ENCODE results near the gene VAV3. TPM values are rescaled to one million over a fixed set of nuclear protein-coding genes. Genes with fewer than 3 reads are reported as not detected.

VAV3 gene
- total RNA-seq, 2 donors from 2014 or later, result 7.3 to 7.9 TPM

DNA sequence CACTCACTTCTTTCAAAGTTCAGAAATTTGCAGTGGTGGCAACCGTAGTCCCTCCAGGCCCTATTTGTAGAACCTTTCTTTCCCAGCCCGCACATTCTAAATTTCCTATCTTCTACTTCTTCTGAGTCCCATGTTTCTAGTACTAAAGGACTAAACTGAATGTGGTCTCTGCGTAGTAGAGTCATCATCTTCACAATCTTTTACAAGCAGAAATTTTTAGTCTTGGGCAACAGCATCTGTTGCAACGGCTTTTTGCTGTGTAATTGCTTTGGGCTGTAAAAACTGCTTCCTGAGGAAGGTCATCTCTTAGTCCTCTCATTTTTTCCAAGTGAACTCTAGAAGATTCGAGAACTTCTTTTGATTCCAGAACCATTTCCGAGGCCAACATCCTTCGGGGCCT, 23.9 kb downstream of the VAV3 start:
- DNase-seq (ENCODE audit: low spot score), result no peak
- intact Hi-C loops (cut with DNase I), result no loop called here

GRCh38 chr1:107940701-107941100, 24.3 kb downstream of the VAV3 start:
- no peak for DNase-seq (ENCODE audit: low spot score)
- intact Hi-C loops (cut with DNase I), result no loop called here

GRCh38 chr1:107940017-107940577, 24.9 kb downstream of the VAV3 start:
- intact Hi-C loops (cut with DNase I), result no loop called here
- DNase-seq (ENCODE audit: low spot score), result no peak

GRCh38 chr1:107939256-107939655, 25.7 kb downstream of the VAV3 start:
- intact Hi-C loops (cut with DNase I), result no loop called here
- DNase-seq (ENCODE audit: low spot score), result no peak

GRCh38 chr1:107936498-107937481, 28.2 kb downstream of the VAV3 start:
- intact Hi-C loops (cut with DNase I), result no loop called here
- no peak for DNase-seq (ENCODE audit: low spot score)

DNA sequence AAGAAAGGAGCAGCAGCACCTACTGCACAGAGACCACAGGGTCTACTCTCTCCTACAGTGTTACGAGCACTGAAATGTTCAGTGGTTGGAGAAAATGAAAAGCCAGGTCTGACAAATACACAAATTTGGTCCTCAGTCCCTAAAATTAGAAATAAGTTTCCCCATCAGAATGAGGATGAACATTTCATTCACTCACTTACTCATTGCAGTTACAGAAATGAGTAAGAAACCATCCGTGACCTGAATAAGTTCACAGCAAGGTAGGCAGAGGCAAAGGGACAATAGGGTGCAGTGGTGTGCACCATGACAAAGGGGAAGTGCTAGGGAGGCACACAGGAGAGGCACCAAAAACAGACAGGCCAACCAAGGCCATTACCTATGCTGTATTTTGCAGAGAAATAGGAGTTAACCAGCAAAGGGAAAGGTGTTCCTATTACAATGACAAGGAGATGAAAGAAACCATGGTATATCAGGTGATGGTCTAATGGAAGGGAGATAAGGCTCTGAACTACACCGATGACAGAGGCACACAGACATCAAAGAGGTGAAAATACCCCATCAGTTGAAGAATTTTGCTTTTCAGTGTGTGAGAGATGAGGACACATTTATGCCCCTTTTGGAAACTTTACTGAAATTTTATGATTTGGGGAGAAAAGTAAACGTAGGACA, 29.4 kb downstream of the VAV3 start:
- intact Hi-C loops (cut with DNase I), result no loop called here
- DNase-seq (ENCODE audit: low spot score), result no peak

- intact Hi-C loops (cut with DNase I), result no loop called here
- DNase-seq (ENCODE audit: low spot score), result no peak
Observed at GRCh38 chr1:107934578-107934977, 30.4 kb downstream of the VAV3 start.

DNA sequence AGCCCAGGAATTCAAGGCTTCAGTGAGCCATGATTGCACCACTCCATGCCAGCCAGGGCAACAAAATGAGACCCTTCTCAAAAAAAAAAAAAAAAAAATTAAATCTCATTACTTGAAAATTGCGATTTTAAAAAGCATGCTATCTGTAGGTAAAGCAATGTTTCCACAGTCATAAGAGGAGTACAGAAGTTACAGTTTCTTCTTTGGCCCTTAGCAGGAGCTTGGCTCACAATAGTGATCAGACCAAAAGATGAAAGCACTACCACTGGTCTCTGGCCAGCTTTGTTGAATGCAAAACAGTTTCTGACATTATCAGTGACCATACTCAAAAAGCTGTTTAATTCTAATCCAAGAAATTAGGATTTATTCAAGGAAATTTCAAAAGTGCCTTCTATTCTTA, 31.2 kb downstream of the VAV3 start:
- intact Hi-C loops (cut with DNase I), result no loop called here
- DNase-seq (ENCODE audit: low spot score), result no peak

GRCh38 chr1:107930292-107930691, 34.7 kb downstream of the VAV3 start:
- intact Hi-C loops (cut with DNase I), result no loop called here
- DNase-seq (ENCODE audit: low spot score), result no peak

DNA sequence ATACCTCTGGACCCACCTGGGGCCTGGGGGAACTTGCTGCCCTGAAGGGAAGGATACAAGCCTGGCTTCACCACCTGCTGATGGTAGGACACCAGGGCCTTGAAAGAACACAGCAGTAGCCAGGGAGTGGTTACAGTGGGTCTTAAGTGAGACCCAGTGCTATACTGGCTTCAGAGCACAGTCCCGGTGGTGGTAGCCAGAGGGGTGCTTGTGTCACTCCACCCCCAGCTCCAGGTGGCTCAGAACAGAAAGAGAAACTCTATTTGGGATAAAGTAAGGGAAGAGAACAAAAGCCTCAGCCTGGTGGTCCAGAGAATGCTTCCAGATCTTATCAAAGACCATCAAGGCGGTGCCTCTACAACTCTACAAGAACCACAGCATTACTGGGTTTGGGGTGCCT, 37.2 kb downstream of the VAV3 start:
- intact Hi-C loops (cut with DNase I), result no loop called here
- DNase-seq (ENCODE audit: low spot score), result no peak

DNA sequence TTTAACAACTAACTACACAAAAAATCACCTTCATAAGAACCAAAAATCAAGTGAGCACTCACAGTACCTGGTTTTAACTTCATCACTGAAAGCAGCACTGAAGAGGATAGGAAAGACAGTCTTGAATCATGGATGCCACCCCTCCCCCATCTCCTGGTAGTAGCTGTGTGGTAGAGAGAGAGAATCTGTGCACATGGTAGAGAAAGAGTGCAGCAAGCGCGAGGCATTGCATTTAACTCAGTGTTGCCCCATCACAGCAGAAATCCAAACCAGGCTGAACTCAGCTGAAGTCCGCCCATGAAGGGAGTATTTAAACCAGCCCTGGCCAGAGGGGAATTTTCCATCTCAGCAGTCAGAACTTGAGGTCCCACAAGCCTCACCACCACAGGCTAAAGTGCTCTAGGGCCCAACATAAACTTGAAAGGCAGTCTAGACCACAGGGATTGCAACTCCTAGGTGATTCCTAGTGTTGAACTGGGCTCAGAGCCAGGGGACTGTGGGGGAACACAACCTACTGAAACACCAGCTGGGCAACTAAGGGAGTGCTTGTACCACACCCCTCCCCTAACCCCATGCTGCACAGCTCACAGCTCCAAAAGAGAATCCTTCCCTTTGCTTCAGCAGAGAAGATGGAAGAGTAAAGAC, 38.4 kb downstream of the VAV3 start:
- no peak for DNase-seq (ENCODE audit: low spot score)
- intact Hi-C loops (cut with DNase I), result no loop called here

GRCh38 chr1:107925565-107925964, 39.4 kb downstream of the VAV3 start:
- intact Hi-C loops (cut with DNase I), result no loop called here
- no peak for DNase-seq (ENCODE audit: low spot score)

GRCh38 chr1:107920999-107921398, 44.0 kb downstream of the VAV3 start:
- no peak for DNase-seq (ENCODE audit: low spot score)
- intact Hi-C loops (cut with DNase I), result no loop called here

DNA sequence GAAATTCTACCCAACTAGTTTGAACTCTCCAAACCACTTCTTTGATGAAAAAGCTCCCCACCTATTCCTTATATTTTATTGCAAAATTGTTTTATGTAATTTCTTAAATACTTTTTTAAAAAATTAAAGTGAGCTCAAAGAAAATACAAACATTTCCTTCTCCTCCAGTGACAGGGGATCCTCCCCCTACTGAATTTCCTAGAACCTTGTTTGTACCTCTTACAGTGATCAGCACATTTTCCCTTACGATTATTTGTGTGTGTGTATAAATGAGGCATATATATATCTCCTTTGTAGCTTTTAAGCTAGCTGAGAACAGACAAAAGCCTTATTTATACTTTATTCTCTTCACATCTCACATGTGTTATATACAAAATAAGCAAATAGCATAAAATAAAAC, 44.4 kb downstream of the VAV3 start:
- intact Hi-C loops (cut with DNase I), result no loop called here
- no peak for DNase-seq (ENCODE audit: low spot score)

- DNase-seq (ENCODE audit: low spot score), result no peak
- intact Hi-C loops (cut with DNase I), result no loop called here
Observed at GRCh38 chr1:107919953-107920352, 45.0 kb downstream of the VAV3 start.

DNA sequence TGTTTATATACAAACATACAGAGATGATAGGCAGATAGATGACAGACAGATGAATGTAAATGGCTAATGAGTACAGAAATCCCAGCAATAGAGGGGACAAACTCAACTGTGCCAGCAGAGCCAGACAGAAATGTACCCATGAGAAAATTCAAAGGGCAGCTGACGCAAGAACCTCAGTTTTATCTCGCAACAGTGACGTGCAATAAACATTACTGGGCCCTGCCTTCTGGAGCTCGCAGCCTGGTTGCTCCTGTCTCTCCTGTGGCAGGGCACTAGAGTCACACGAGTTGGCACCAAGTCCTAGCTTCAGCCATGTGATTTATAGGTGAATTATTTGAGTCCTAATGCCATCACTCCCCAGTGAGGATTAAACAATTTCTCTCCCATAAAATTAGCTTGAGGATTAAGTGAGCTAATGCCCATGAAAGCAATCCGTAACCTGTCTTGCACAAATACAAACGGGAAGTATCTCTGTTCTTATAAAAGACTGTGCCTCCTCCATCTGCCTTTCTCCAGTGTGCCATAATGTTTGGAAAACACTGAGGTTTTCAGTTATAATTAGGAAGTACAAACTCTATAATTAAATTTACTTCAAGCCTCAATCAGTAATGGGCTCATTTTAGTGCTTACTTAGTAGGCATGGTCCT, 50.7 kb downstream of the VAV3 start:
- DNase-seq (ENCODE audit: low spot score), result no peak
- intact Hi-C loops (cut with DNase I), result no loop called here

- intact Hi-C loops (cut with DNase I), result no loop called here
- no peak for DNase-seq (ENCODE audit: low spot score)
Observed at GRCh38 chr1:107912656-107913055, 52.3 kb downstream of the VAV3 start.

GRCh38 chr1:107900090-107900945, 64.7 kb downstream of the VAV3 start:
- DNase-seq (ENCODE audit: low spot score), result no peak
- intact Hi-C loops (cut with DNase I), result no loop called here

All from posterior vena cava (tissue), 2 donors.